ENCODE results near the gene BOLA3.
"Not testable (repeated sequence)": the region's sequence is repeated elsewhere in the genome, so short reads cannot be mapped to it uniquely, and the experiment has no call there.

Gene BOLA3

GRCh38 chr2:74101574-74102300, 46.0 kb downstream of the BOLA3 start:
- DNase-seq: no peak

- no peak for DNase-seq
Measured at GRCh38 chr2:74100254-74101216, 47.2 kb downstream of the BOLA3 start.

GRCh38 chr2:74099835-74100234, 47.9 kb downstream of the BOLA3 start:
- DNase-seq: no peak

GRCh38 chr2:74099271-74099670, 48.4 kb downstream of the BOLA3 start:
- no peak for DNase-seq

GRCh38 chr2:74097574-74097973, 50.1 kb downstream of the BOLA3 start:
- DNase-seq: no peak

GRCh38 chr2:74096052-74096451, 51.7 kb downstream of the BOLA3 start:
- DNase-seq: no peak

GRCh38 chr2:74095632-74096031, 52.1 kb downstream of the BOLA3 start:
- no peak for DNase-seq

- DNase-seq: no peak
Measured at GRCh38 chr2:74094291-74094690, 53.4 kb downstream of the BOLA3 start.

- DNase-seq: no peak
Measured at GRCh38 chr2:74093840-74094239, 53.9 kb downstream of the BOLA3 start.

- no peak for DNase-seq
Measured at GRCh38 chr2:74093426-74093825, 54.3 kb downstream of the BOLA3 start.

GRCh38 chr2:74092275-74092674, 55.4 kb downstream of the BOLA3 start:
- no peak for DNase-seq

- no peak for DNase-seq
Measured at GRCh38 chr2:74091391-74091790, 56.3 kb downstream of the BOLA3 start.

- DNase-seq: no peak
Measured at GRCh38 chr2:74089816-74090745, 57.6 kb downstream of the BOLA3 start.

GRCh38 chr2:74088676-74089075, 59.0 kb downstream of the BOLA3 start:
- not testable (repeated sequence) for DNase-seq

GRCh38 chr2:74087696-74088095, 60.0 kb downstream of the BOLA3 start:
- no peak for DNase-seq

- DNase-seq: no peak
Measured at GRCh38 chr2:74086021-74086420, 61.7 kb downstream of the BOLA3 start.
